ENCODE data around the gene TM2D3. TPM values are rescaled to one million over a fixed set of nuclear protein-coding genes. Genes with fewer than 3 reads are reported as not detected.

TM2D3 gene
- total and polyA plus RNA-seq, 2 donors (not counting 1 experiment from before 2014, with no cell fraction given): 35.5 to 63.5 TPM

- Histone ChIP-seq H3K9me3 (ENCODE audit: control extremely low read depth in 1 of 3, control insufficient read depth in 2 of 3, insufficient read depth in 1 of 3, low read length in 2 of 3) (no peaks in the 10 kb centered on the region), H3K27ac (ENCODE audit: low read length in 2 of 2) (no peak overlapping the region), H3K4me3 (ENCODE audit: control extremely low read depth in 1 of 5, extremely low read depth in 1 of 5, insufficient read depth in 1 of 5, low read depth in 2 of 5, low read length in 4 of 5) (no peak overlapping the region), H3K36me3 (replicated peaks in 1 of 2; ENCODE audit: control extremely low read depth in 1 of 2, control insufficient read depth in 1 of 2, extremely low read depth in 1 of 2, insufficient read depth in 2 of 2, low read length in 1 of 2) (peaks cover 0 to 66% of the 10 kb centered on the region in 2 experiments), H3K79me2 (ENCODE audit: control insufficient read depth, insufficient read depth, low read length) (peaks cover 60% of the 10 kb centered on the region), H3K9ac (ENCODE audit: low read length) (no peak overlapping the region), H3K4me2 (replicated peaks; ENCODE audit: low read depth, low read length, poor library complexity, severe bottlenecking) (no peak overlapping the region), H3K4me1 (ENCODE audit: control insufficient read depth in 2 of 2, insufficient read depth in 2 of 2, low read length in 2 of 2) (peaks cover 21 to 23% of the 10 kb centered on the region in 2 donors), H3K27me3 (replicated peaks in 1 of 4; ENCODE audit: control extremely low read depth in 1 of 4, control insufficient read depth in 3 of 4, insufficient read depth in 4 of 4, low read length in 3 of 4) (no peaks in the 10 kb centered on the region), H2AFZ (ENCODE audit: insufficient read depth, low read depth, low read length, poor library complexity, severe bottlenecking) (no peak overlapping the region), H4K20me1 (ENCODE audit: control insufficient read depth, insufficient read depth, low read length, poor library complexity, severe bottlenecking) (peaks cover 20% of the 10 kb centered on the region)
- H3K4me3 Mint-ChIP-seq: no peak overlapping the region
- intact Hi-C loops (cut with micrococcal nuclease): no loop called here
- CTCF ChIA-PET: interaction anchor here (2.1 kb wide), 1 partner anchor 359 kb away, joined by 7 read pairs; no protein-coding TSS in a partner anchor
- ATAC-seq (ENCODE audit: low read depth): no peak
- TF ChIP-seq CTCF (IDR thresholded peaks at IDR 0.05) (no peak), EZH2 (IDR thresholded peaks at IDR 0.05; ENCODE audit: borderline replicate concordance, insufficient read depth, low read depth, low read length, poor library complexity, severe bottlenecking) (no peak)
- no peaks in the 10 kb centered on the region for H3K27me3 Mint-ChIP-seq
- DNase-seq: no peak
- peaks cover 28% of the 10 kb centered on the region for H3K4me1 Mint-ChIP-seq
- no peak overlapping the region for H3K27ac Mint-ChIP-seq
- POLR2A ChIA-PET: no interaction called here
- WGBS (ENCODE audit: insufficient coverage): 100% methylated on average over 4 of the region's 6 CpGs
- no peaks in the 10 kb centered on the region for H3K9me3 Mint-ChIP-seq (ENCODE audit: insufficient read depth)
Observed at GRCh38 chr15:101648356-101648755, 3.8 kb downstream of the TM2D3 start.

- H3K27me3 Mint-ChIP-seq: no peaks in the 10 kb centered on the region
- TF ChIP-seq EZH2 (IDR thresholded peaks at IDR 0.05; ENCODE audit: borderline replicate concordance, insufficient read depth, low read depth, low read length, poor library complexity, severe bottlenecking) (no peak), CTCF (IDR thresholded peaks at IDR 0.05) (no peak)
- H3K79me2 ChIP-seq (ENCODE audit: control insufficient read depth, insufficient read depth, low read length): peaks cover 50% of the 10 kb centered on the region
- intact Hi-C loops (cut with micrococcal nuclease): no loop called here
- ATAC-seq (ENCODE audit: low read depth): no peak
- WGBS (ENCODE audit: insufficient coverage): no CpG with 5 or more reads among the region's 3 CpGs
- H2AFZ ChIP-seq (ENCODE audit: insufficient read depth, low read depth, low read length, poor library complexity, severe bottlenecking): no peak overlapping the region
- no peak overlapping the region for H3K4me2 ChIP-seq (replicated peaks; ENCODE audit: low read depth, low read length, poor library complexity, severe bottlenecking)
- H3K9me3 Mint-ChIP-seq (ENCODE audit: insufficient read depth): no peaks in the 10 kb centered on the region
- no peak overlapping the region for H3K4me3 Mint-ChIP-seq
- H4K20me1 ChIP-seq (ENCODE audit: control insufficient read depth, insufficient read depth, low read length, poor library complexity, severe bottlenecking): peaks cover 20% of the 10 kb centered on the region
- H3K4me1 Mint-ChIP-seq: peaks cover 27% of the 10 kb centered on the region
- peaks cover 0 to 71% of the 10 kb centered on the region in 2 experiments for H3K36me3 ChIP-seq (replicated peaks in 1 of 2; ENCODE audit: control extremely low read depth in 1 of 2, control insufficient read depth in 1 of 2, extremely low read depth in 1 of 2, insufficient read depth in 2 of 2, low read length in 1 of 2)
- POLR2A ChIA-PET: no interaction called here
- no peaks in the 10 kb centered on the region for H3K27me3 ChIP-seq (replicated peaks in 1 of 4; ENCODE audit: control extremely low read depth in 1 of 4, control insufficient read depth in 3 of 4, insufficient read depth in 4 of 4, low read length in 3 of 4)
- no peaks in the 10 kb centered on the region for H3K9me3 ChIP-seq (ENCODE audit: control extremely low read depth in 1 of 3, control insufficient read depth in 2 of 3, insufficient read depth in 1 of 3, low read length in 2 of 3)
- DNase-seq: no peak
- H3K4me1 ChIP-seq (ENCODE audit: control insufficient read depth in 2 of 2, insufficient read depth in 2 of 2, low read length in 2 of 2): peaks cover 18 to 19% of the 10 kb centered on the region in 2 donors
- H3K27ac Mint-ChIP-seq: no peak overlapping the region
- CTCF ChIA-PET: interaction anchor here (1.5 kb wide), 1 partner anchor 358 kb away, joined by 3 read pairs; no protein-coding TSS in a partner anchor
- no peak overlapping the region for H3K4me3 ChIP-seq (ENCODE audit: control extremely low read depth in 1 of 5, extremely low read depth in 1 of 5, insufficient read depth in 1 of 5, low read depth in 2 of 5, low read length in 4 of 5)
- no peak overlapping the region for H3K27ac ChIP-seq (ENCODE audit: low read length in 2 of 2)
- H3K9ac ChIP-seq (ENCODE audit: low read length): no peak overlapping the region
Observed at GRCh38 chr15:101647251-101647650, 4.9 kb downstream of the TM2D3 start.

All from B cell (primary cell).